Mammary epithelial cell (primary cell): ENCODE results near the gene FAM53B.

Source experiments
- EZH2 ChIP-seq: IDR thresholded peaks from 2 replicates; pipeline ENCODE4 v1.6.1; 2012; ENCODE audit warnings: low read length, inconsistent platforms, borderline replicate concordance
- TF ChIP-seq, protein P1 (sequence below), 2 donors: IDR thresholded peaks in 1 of 2; conservative IDR thresholded peaks in 1 of 2; 2 replicates each; pipeline ENCODE4 v1.5.1; 2011 to 2012; ENCODE audit warnings: inconsistent platforms in 2 of 2, low read length in 2 of 2, mild to moderate bottlenecking in 2 of 2, control low read depth in 1 of 2, low read depth in 1 of 2; ENCODE audit not compliant: insufficient read depth in 1 of 2; ENCODE audit errors: extremely low read depth in 1 of 2

DNA sequence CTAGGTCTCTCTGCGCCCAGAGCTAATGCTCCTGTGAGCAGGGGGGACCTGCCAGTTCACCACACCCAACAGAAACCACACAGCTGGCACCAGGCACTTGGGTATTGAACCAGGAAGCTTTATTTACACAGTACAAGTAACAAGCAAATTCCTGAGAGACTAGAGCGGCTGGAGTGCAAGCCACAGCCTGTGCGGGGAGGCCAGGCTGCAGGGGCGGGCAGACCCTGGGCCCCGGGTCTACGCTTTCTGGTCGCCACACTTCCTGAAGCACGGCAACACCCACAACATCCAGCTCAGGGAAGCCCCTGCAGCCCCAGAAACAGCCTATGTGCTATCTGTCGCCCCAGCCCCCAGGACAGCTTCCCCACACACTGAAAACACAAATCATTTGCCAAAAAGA lies 125.0 kb downstream of the FAM53B start:
- TF ChIP-seq, protein P1, sequence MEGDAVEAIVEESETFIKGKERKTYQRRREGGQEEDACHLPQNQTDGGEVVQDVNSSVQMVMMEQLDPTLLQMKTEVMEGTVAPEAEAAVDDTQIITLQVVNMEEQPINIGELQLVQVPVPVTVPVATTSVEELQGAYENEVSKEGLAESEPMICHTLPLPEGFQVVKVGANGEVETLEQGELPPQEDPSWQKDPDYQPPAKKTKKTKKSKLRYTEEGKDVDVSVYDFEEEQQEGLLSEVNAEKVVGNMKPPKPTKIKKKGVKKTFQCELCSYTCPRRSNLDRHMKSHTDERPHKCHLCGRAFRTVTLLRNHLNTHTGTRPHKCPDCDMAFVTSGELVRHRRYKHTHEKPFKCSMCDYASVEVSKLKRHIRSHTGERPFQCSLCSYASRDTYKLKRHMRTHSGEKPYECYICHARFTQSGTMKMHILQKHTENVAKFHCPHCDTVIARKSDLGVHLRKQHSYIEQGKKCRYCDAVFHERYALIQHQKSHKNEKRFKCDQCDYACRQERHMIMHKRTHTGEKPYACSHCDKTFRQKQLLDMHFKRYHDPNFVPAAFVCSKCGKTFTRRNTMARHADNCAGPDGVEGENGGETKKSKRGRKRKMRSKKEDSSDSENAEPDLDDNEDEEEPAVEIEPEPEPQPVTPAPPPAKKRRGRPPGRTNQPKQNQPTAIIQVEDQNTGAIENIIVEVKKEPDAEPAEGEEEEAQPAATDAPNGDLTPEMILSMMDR (conservative IDR thresholded peaks at IDR 0.05 in 1 of 2, IDR thresholded peaks at IDR 0.05 in 1 of 2; ENCODE audit: extremely low read depth in 1 of 2, insufficient read depth in 1 of 2, low read depth in 1 of 2, low read length in 2 of 2), result no peak
- no peak for TF ChIP-seq EZH2
